ENCODE data around the gene NUCB1.
"Not testable (repeated sequence)": the region's sequence is repeated elsewhere in the genome, so short reads cannot be mapped to it uniquely, and the experiment has no call there.

Gene NUCB1

DNA sequence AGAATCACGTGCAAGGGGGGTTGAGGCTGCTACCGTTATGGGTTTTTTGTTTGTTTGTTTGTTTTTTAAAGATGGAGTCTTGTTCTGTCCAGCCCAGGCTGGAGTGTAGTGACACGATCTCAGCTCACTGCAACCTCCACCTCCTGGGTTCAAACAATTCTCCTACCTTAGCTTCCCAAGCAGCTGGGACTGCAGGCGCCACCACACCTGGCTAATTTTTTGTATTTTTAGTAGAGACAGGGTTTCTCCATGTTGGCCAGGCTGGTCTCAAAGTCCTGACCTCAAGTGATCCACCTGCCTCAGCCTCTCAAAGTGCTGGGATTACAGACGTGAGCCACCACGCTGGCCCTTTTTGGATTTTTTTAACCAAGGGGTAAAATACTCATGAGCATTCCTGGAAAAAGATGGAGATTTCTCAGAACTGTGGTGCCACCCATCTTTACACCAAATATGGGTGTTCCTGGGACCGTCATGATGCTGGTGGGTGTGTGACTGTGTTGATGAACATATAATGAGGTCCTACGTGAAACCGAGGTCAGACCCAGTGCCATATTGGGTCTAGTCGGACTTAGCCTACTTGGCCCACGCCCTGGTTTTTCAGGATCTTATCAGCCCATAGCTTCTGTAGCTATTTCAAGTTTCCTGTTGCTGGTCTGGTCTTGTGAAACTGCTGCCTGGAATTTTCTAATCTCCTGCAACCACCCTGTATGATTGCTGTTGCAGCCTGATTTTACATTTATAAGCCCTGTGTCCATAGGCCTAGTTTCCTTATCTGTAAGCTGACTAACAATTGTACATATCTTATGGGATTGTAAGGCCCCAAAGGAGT, 21.7 kb upstream of the NUCB1 start:
- DNase-seq (ENCODE audit: low read depth), result no peak
- TF ChIP-seq POLR2A (IDR thresholded peaks at IDR 0.05; ENCODE audit: extremely low read depth, insufficient read length) (no peak), MAX (IDR thresholded peaks at IDR 0.05; ENCODE audit: low read depth, low read length) (no peak), MYC (IDR thresholded peaks at IDR 0.05; ENCODE audit: low read depth, low read length) (no peak)
- TF ChIP-seq, protein P1, sequence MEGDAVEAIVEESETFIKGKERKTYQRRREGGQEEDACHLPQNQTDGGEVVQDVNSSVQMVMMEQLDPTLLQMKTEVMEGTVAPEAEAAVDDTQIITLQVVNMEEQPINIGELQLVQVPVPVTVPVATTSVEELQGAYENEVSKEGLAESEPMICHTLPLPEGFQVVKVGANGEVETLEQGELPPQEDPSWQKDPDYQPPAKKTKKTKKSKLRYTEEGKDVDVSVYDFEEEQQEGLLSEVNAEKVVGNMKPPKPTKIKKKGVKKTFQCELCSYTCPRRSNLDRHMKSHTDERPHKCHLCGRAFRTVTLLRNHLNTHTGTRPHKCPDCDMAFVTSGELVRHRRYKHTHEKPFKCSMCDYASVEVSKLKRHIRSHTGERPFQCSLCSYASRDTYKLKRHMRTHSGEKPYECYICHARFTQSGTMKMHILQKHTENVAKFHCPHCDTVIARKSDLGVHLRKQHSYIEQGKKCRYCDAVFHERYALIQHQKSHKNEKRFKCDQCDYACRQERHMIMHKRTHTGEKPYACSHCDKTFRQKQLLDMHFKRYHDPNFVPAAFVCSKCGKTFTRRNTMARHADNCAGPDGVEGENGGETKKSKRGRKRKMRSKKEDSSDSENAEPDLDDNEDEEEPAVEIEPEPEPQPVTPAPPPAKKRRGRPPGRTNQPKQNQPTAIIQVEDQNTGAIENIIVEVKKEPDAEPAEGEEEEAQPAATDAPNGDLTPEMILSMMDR (IDR thresholded peaks at IDR 0.05; ENCODE audit: low read depth, low read length), result no peak
- H3K4me3 ChIP-seq (ENCODE audit: low read depth, low read length), result no peak overlapping the region

DNA sequence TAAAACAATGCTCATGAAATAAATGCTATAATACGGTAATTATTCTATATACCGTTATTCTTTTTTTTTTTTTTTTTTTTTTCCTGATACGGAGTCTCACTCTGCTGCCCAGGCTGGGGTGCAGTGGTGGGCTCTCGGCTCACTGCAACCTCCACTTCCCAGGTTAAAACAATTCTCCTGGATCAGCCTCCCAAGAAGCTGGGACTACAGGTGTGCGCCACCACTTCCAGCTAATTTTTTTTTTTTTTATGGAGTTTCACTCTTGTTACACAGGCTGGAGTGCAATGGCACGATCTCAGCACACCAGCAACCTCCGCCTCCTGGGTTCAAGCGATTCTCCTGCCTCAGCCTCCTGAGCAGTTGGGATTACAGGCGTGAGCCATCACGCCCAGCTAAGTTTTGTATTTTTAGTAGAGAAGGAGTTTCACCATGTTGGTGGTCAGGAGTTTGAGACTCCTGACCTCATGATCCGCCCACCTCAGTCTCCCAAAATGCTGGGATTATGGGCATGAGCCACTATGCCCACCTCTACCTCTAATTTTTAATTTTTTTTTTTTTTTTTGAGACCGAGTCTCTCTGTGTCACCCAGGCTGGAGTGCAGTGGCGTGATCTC, 21.0 kb upstream of the NUCB1 start:
- no peak for DNase-seq (ENCODE audit: low read depth)
- H3K4me3 ChIP-seq (ENCODE audit: low read depth, low read length), result no peak overlapping the region
- no peak for TF ChIP-seq MYC (IDR thresholded peaks at IDR 0.05; ENCODE audit: low read depth, low read length)
- TF ChIP-seq, protein P1 (IDR thresholded peaks at IDR 0.05; ENCODE audit: low read depth, low read length), result no peak
- TF ChIP-seq MAX (IDR thresholded peaks at IDR 0.05; ENCODE audit: low read depth, low read length), result no peak
- no peak for TF ChIP-seq POLR2A (IDR thresholded peaks at IDR 0.05; ENCODE audit: extremely low read depth, insufficient read length)

DNA sequence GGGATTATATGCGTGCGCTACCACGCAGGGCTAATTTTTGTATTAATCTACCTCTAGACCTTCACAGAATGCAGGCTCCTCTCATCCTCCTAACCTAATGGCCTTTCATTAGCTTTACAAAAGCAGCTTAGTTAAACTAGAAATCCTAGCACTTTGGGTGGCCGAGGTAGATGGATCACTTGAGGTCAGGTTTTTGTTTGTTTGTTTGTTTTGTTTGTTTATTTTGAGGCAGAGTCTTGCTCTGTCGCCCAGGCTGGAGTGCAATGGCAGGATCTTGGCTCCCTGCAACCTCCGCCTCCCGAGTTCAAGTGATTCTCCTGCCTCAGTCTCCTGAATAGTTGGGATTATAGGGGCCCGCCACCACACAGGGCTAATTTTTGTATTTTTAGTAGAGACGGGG, 20.4 kb upstream of the NUCB1 start:
- not testable (repeated sequence) for H3K4me3 ChIP-seq (ENCODE audit: low read depth, low read length)

GRCh38 chr19:48881741-48882657, 18.1 kb upstream of the NUCB1 start:
- H3K4me3 ChIP-seq (ENCODE audit: low read depth, low read length), result no peak overlapping the region
- TF ChIP-seq, protein P1 (IDR thresholded peaks at IDR 0.05; ENCODE audit: low read depth, low read length), result no peak
- TF ChIP-seq MYC (IDR thresholded peaks at IDR 0.05; ENCODE audit: low read depth, low read length) (peak; percentile 76), MAX (IDR thresholded peaks at IDR 0.05; ENCODE audit: low read depth, low read length) (no peak), POLR2A (IDR thresholded peaks at IDR 0.05; ENCODE audit: extremely low read depth, insufficient read length) (no peak)
- DNase-seq (ENCODE audit: low read depth), result peak; percentile 50

More for the DNA sequence above, 20.4 kb upstream of the NUCB1 start:
- DNase-seq (ENCODE audit: low read depth), result not testable (repeated sequence)

DNA sequence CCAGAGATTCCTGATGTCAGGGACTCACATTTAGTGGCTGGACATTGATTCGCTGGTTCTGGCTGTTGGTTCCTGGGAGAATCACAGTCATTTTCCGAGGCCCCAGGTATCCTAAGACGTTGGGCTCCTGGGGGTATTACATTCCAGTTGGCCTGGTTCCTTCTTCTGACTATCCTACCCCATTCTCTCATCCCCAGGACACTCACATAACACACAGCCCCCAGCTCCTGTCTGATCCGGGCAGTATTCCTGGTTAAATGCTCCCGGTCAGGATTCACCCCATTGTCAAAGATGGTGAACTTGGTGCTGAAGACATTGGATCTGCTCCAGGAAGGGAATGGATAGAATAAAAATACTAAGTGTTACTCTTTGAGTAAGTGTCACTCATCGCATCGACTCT, 16.4 kb upstream of the NUCB1 start:
- no peak overlapping the region for H3K4me3 ChIP-seq (ENCODE audit: low read depth, low read length)
- no peak for DNase-seq (ENCODE audit: low read depth)
- TF ChIP-seq MAX (IDR thresholded peaks at IDR 0.05; ENCODE audit: low read depth, low read length) (no peak), POLR2A (IDR thresholded peaks at IDR 0.05; ENCODE audit: extremely low read depth, insufficient read length) (no peak), MYC (IDR thresholded peaks at IDR 0.05; ENCODE audit: low read depth, low read length) (no peak)
- TF ChIP-seq, protein P1 (IDR thresholded peaks at IDR 0.05; ENCODE audit: low read depth, low read length), result no peak
